Neuron (in vitro differentiated cells): ENCODE data around the gene MAFF.

ENCODE experiments used
- H2AFZ ChIP-seq: one replicate; pipeline ENCODE4 v1.6.1; 2013; ENCODE audit warnings: low read depth, mild to moderate bottlenecking, inconsistent platforms, low read length, moderate library complexity
- H3K27me3 ChIP-seq: one replicate; pipeline ENCODE4 v1.6.1; 2013; ENCODE audit warnings: low read length; ENCODE audit not compliant: insufficient read depth
- H3K36me3 ChIP-seq: one replicate; pipeline ENCODE4 v1.6.1; 2013; ENCODE audit warnings: low read length; ENCODE audit not compliant: insufficient read depth
- H3K4me1 ChIP-seq: one replicate; pipeline ENCODE4 v1.6.1; 2013; ENCODE audit warnings: low read length; ENCODE audit not compliant: insufficient read depth
- H3K4me3 ChIP-seq: 2 replicates; pipeline ENCODE4 v1.5.1; 2013; ENCODE audit warnings: mild to moderate bottlenecking, low read length, moderate library complexity
- H3K9me3 ChIP-seq: one replicate; pipeline ENCODE4 v1.6.1; 2013; ENCODE audit warnings: low read length

MAFF gene

GRCh38 chr22:38181453-38182200, 20.2 kb upstream of the MAFF start, which contains the start of gene PLA2G6:
Gene PLA2G6 (minus strand): TSS chr22:38181830. CDS start chr22:38169426, 12,404 bp downstream.
- H3K36me3 ChIP-seq = no peaks in the 10 kb centered on the region
- H3K9me3 ChIP-seq = no peaks in the 10 kb centered on the region
- peaks cover 27% of the 10 kb centered on the region for H3K4me1 ChIP-seq
- H3K27me3 ChIP-seq = no peaks in the 10 kb centered on the region
- H3K4me3 ChIP-seq = peak within 1 kb of the TSS; percentile 77
- H2AFZ ChIP-seq = no peak within 1 kb of the TSS

DNA sequence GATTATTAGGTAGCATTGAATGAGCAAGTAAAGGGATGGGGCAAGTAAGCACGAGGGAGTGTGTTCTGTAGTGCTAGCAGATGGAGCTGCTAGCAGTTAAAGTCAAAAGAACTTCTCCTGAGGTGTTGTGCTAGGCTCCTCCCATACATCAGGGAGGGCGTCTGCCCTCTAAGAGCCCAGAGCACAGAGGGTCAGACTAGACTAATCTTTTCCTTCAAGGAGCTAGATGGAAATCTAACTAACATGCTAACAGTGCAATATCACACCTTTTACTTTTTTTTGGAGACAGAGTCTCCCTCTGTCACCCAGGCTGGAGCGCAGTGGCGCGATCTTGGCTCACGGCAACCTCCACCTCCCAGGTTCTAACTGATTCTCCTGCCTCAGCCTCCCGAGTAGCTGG, 17.0 kb upstream of the MAFF start:
- H3K4me1 ChIP-seq = peaks cover 19% of the 10 kb centered on the region
- no peak overlapping the region for H3K4me3 ChIP-seq
- H3K27me3 ChIP-seq = no peaks in the 10 kb centered on the region
- no peak overlapping the region for H2AFZ ChIP-seq
- no peaks in the 10 kb centered on the region for H3K36me3 ChIP-seq
- H3K9me3 ChIP-seq = no peaks in the 10 kb centered on the region

DNA sequence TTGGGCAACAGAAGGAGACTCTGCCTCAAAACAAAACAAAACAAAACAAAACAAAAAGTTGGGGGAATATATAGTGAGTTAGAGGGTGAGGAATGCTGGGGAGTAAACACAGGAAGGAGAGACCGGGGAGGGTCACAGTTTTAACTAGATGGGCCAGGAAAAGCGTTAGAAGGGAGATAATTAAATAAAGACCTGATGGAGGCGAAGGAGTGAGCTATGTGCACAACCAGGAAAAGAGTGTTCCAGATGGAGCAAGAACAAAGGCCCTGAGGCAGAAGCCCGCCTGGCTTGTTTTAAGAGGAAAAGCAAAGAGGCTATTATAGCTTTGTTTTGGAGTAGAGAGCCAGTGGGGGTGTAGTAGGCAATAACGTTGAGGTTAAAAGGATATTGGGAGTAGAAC, 15.4 kb upstream of the MAFF start:
- no peak overlapping the region for H2AFZ ChIP-seq
- no peaks in the 10 kb centered on the region for H3K27me3 ChIP-seq
- H3K4me3 ChIP-seq = no peak overlapping the region
- H3K36me3 ChIP-seq = no peaks in the 10 kb centered on the region
- peaks cover 4% of the 10 kb centered on the region for H3K4me1 ChIP-seq
- no peaks in the 10 kb centered on the region for H3K9me3 ChIP-seq

- Histone ChIP-seq H3K27me3 (no peaks in the 10 kb centered on the region), H3K4me1 (no peaks in the 10 kb centered on the region), H2AFZ (no peak overlapping the region), H3K4me3 (no peak overlapping the region), H3K9me3 (no peaks in the 10 kb centered on the region), H3K36me3 (no peaks in the 10 kb centered on the region)
These were observed 14.2 kb upstream of the MAFF start for GRCh38 chr22:38187413-38188212.

DNA sequence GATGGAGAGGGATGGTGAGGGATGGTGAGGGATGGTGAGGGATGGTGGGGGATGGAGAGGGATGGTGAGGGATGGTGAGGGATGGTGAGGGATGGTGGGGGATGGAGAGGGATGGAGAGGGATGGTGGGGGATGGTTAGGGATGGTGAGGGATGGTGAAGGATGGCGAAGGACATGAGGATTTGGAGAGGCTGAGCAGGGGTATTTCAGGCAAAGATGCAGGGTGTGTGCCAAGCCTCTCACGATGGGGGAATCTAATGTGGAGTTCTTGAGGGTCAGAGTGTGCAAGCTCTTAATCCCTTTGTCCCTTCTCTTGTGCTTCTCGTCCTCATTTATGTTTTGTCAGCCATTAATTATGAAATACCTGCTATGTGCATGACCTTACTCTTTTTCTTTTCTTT, 12.7 kb upstream of the MAFF start:
- Histone ChIP-seq H3K9me3 (no peaks in the 10 kb centered on the region), H2AFZ (no peak overlapping the region), H3K4me3 (no peak overlapping the region), H3K36me3 (no peaks in the 10 kb centered on the region), H3K4me1 (no peaks in the 10 kb centered on the region), H3K27me3 (no peaks in the 10 kb centered on the region)

GRCh38 chr22:38190581-38190980, 11.2 kb upstream of the MAFF start:
- Histone ChIP-seq H3K36me3 (no peaks in the 10 kb centered on the region), H3K4me1 (no peaks in the 10 kb centered on the region), H3K27me3 (no peaks in the 10 kb centered on the region), H3K4me3 (no peak overlapping the region), H2AFZ (no peak overlapping the region), H3K9me3 (no peaks in the 10 kb centered on the region)

- Histone ChIP-seq H3K9me3 (no peaks in the 10 kb centered on the region), H3K27me3 (no peaks in the 10 kb centered on the region), H3K4me3 (no peak overlapping the region), H3K4me1 (no peaks in the 10 kb centered on the region), H3K36me3 (no peaks in the 10 kb centered on the region), H2AFZ (no peak overlapping the region)
These were observed 10.7 kb upstream of the MAFF start for GRCh38 chr22:38191055-38191454.

DNA sequence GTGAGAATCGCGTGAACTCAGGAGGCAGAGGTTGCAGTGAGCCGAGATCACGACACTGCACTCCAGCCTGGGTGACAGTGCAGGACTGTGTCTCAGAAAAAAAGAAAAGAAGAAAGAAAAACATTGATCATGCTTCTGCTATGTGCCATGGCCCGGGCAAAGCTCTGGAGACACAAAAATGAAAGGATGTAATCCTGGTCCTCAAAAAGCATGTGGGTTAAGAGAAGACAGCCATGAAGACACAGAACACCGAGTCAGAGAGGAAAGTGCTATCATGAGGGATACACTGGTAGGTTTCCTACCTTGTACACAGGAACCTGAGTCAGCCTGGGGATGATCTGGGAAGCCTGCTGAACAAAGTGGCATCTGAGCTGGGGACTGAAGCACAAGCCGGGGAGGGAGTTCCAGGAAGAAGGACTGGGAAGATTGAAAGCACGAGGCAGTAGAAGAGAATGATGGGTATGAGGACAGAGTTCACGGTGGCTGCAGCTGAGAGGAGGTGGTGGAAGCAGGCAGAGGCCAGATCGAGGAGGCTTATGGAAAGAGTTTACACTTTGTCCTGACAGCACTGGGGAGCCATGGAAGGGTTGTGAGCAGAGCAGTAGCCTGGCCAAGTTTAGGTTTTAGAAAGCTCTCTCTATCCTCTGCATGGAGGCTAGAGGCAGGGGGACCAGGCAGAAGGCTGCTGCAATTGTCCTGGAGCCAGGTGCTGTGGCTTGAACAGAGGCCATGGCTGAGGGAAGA, 9.9 kb upstream of the MAFF start:
- no peak overlapping the region for H3K4me3 ChIP-seq
- H3K4me1 ChIP-seq = no peaks in the 10 kb centered on the region
- no peaks in the 10 kb centered on the region for H3K27me3 ChIP-seq
- no peaks in the 10 kb centered on the region for H3K9me3 ChIP-seq
- no peak overlapping the region for H2AFZ ChIP-seq
- no peaks in the 10 kb centered on the region for H3K36me3 ChIP-seq

GRCh38 chr22:38192475-38192863, 9.3 kb upstream of the MAFF start:
- no peaks in the 10 kb centered on the region for H3K4me1 ChIP-seq
- no peak overlapping the region for H3K4me3 ChIP-seq
- H3K9me3 ChIP-seq = no peaks in the 10 kb centered on the region
- no peaks in the 10 kb centered on the region for H3K27me3 ChIP-seq
- no peaks in the 10 kb centered on the region for H3K36me3 ChIP-seq
- H2AFZ ChIP-seq = no peak overlapping the region

DNA sequence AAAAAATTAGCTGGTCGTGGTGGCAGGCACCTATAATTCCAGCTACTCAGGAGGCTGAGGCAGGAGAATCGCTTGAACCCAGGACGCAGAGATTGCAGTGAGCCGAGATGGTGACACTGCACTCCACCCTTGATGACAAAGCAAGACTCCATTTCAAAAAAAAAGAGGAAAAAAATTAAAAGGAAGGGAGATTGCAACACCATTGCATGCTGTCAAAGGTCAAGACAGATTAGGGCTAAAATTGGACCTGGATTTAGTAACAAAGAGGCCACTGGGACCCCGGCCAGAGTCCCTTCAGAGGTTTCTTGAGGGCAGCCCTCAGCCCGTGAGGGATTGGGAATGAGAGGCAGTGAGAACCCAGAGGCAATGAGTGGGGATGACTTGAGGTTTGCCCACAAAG, 8.2 kb upstream of the MAFF start:
- Histone ChIP-seq H3K27me3 (no peaks in the 10 kb centered on the region), H3K36me3 (no peaks in the 10 kb centered on the region), H3K9me3 (no peaks in the 10 kb centered on the region), H2AFZ (no peak overlapping the region), H3K4me1 (no peaks in the 10 kb centered on the region), H3K4me3 (no peak overlapping the region)

DNA sequence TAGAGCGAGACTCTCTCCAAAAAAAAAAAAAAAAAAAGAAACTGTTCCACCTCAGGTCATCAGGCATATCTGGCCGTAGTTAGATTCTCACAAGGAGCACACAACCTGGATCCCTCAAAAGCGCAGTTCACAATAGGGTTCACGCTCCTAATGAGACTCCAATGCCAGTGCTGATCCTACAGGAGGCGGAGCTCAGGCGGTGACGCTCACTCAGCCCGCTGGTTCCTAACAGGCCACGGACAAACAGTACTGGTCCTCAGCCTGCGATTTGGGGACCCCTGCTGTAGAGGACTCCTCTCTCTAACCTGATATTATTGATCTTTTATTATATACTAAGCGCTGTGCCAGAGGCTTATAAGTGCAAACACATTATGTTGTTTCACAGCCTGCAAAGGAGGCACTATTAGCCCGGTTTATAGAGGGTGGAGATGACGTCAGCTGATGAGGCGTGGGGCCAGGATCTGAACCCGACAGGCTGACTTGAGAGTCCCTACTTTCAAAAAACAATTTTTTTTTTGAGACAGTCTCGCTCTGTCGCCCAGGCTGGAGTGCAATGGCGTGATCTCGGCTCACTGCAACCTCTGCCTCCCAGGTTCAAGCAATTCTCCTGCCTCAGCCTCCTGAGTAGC, 4.9 kb upstream of the MAFF start:
- Histone ChIP-seq H3K9me3 (no peaks in the 10 kb centered on the region), H3K36me3 (no peaks in the 10 kb centered on the region), H3K4me3 (no peak overlapping the region), H3K27me3 (no peaks in the 10 kb centered on the region), H2AFZ (no peak overlapping the region), H3K4me1 (peaks cover 3% of the 10 kb centered on the region)

DNA sequence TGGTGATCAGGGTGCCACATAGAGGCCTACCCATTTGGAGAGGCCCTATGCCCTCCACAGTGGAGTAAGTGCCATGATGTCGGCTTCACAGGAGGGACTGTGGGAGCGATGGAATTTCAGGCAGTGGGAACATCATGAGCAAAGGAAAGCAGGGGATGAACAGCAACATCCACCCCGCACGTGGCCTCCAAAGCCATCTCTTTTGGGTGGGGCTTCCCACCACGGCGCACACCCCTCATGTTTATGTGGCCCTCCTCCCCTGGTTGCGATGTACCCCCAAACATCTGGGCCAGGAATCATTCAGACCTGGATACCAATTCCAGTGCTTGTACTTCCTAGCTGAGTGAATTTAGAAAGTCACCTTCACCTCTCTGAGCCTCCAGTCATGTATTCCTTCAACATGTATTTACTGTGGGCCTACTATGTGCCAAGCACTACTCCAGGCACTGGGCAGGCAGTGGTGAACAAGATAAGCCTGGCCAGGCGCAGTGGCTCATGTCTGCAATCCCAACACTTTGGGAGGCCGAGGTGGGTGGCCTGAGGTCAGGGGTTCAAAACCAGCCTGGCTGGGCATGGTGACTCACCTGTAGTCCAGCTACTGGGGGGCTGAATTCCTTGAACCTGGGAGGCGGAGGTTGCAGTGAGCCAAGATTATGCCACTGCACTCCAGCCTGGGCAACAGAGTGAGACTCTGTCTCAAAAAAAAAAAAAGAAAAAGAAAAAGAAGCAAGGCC, 1.8 kb upstream of the MAFF start:
- H3K27me3 ChIP-seq = no peaks in the 10 kb centered on the region
- H3K36me3 ChIP-seq = no peaks in the 10 kb centered on the region
- no peak overlapping the region for H2AFZ ChIP-seq
- H3K9me3 ChIP-seq = no peaks in the 10 kb centered on the region
- H3K4me3 ChIP-seq = no peak overlapping the region
- H3K4me1 ChIP-seq = peaks cover 11% of the 10 kb centered on the region
